HTR-8/SVneo (cell line): ENCODE results near the gene SULT4A1.

Experiments used
- DNase-seq: peaks from one replicate; pipeline ENCODE4 v3.0.0; 2011; ENCODE audit warnings: low spot score, mixed read lengths; ENCODE audit not compliant: insufficient read length
- FAIRE-seq: peaks from 2 replicates; lab custom pipeline; 2011; peaks lifted over from hg19 to GRCh38; lab: Jason Lieb, UNC

SULT4A1 gene

DNA sequence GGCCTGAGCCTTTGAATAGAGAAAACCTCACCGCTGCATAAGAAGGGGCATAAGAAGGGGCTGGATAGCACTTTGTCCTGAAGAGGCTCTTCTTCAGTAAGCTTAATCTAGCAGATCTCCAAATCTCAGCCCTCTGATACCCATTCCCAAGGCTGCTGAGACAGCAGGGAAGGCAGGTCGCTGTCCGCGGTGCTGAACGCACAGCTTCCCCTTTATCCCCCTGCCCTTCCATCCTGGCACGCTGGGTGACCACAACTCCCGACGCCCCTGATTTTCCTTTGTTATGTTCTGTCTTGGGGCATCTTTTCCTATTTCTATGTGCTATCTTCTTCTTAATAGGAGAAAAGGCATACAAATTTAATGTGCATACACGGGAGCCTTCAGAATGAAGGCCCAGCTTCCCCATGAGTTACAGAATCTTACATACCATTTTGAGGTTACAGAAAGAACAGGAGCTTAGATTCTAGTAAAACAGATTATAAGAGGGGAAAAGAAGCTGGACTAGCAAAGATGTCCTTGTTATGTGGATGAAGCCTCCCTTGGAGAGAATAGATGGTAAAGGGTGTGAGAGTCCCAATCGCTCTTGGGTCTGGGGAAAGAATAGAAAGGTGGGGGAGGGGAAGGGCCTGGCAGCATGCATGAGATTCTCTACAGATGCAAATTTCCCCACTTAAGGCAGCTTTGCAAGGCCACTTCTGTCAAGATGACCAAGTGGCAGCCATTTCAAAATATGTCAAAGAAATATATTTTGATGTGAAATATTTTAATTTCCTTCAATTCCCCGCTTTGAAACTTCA lies 5.7 kb upstream of the SULT4A1 start:
- DNase-seq (peak; percentile 64), FAIRE-seq (no peak)

GRCh38 chr22:43862882-43863202 lies 529 bp upstream of the SULT4A1 start:
- FAIRE-seq (no peak), DNase-seq (no peak)

DNA sequence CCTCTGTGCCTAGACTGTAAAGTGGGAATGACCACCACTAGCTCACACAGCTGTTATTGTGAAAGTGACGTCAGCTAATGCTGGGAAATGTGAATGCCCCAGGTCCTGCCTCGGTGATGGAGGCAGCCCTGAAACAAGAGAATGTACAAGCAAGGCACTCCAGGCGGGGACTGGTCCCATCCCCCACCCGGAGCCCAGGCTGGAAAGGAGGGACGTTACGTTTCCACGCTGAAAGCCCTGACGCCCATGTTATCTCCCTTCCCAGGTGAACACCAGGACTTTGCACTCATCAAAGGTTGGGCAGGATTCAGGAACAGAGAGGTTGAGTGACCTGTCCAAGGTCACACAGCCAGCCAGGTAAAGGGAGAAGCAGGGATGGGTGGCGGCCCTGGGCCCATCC lies 784 bp downstream of the SULT4A1 start:
- no peak for DNase-seq
- no peak for FAIRE-seq

DNA sequence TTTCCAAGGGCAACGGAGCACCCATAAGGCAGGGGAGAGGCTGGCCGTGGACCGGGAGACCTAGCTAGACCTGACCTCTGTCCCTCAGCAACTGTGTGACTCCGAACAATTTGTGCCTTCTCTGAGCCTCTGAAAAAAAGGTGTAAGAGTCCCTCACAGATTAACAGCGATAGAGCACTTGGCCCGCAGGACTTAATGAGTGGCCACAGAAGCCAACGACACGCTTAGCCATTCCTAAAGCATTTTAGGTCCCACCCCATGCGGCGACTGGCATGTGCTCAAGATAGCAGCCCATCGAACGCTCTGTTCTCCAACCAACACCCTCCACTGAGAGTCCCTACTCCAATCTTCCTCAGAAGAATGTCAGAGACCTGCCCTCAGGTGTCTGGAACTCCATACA lies 1.5 kb downstream of the SULT4A1 start:
- DNase-seq, result no peak
- FAIRE-seq, result no peak

- DNase-seq, result no peak
- FAIRE-seq, result no peak
Measured at GRCh38 chr22:43860126-43860525, 2.2 kb downstream of the SULT4A1 start.

DNA sequence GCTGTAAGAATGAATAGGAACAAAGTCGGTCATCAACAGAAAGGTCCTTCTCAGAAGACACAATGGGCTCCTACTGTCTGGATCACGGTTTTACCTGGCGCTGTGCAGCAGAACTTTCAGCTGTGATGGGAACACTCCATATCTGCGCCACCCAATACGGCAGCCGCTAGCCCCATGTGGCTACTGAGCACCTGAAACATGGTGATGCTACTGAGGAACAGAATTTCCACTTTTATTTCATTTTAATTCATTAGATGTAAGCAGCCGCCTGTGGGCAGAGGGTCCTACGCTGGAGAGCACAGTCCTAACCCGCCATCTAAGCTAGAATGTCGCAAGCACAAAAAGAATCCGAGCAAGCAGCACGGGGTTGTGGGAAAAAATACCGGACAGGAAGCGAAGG lies 2.7 kb downstream of the SULT4A1 start:
- FAIRE-seq, result no peak
- no peak for DNase-seq

DNA sequence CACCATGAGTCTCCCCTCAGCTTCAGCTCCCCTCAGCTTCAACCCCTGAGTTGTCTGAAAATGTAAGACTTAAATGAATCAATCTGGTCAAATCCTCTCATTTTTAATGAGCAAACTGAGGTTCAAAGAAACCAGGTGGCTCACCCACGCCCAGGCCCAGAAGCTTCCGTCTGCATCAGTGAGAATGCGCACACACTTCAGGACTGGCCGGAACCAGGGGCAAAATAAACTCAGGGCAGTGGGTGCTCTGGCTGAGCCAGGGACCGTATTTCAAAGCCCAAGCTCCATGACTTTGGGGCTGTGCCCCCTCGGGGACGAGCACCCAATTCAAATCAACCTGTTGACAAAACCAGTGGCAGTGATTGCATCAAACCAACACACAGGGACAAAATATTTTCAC lies 3.1 kb downstream of the SULT4A1 start:
- DNase-seq (no peak), FAIRE-seq (no peak)

GRCh38 chr22:43858156-43858895 lies 4.0 kb downstream of the SULT4A1 start:
- FAIRE-seq, result no peak
- no peak for DNase-seq

GRCh38 chr22:43857367-43857766 lies 4.9 kb downstream of the SULT4A1 start:
- FAIRE-seq, result no peak
- no peak for DNase-seq

- no peak for DNase-seq
- FAIRE-seq, result no peak
Measured at GRCh38 chr22:43855431-43855830, 6.9 kb downstream of the SULT4A1 start.

DNA sequence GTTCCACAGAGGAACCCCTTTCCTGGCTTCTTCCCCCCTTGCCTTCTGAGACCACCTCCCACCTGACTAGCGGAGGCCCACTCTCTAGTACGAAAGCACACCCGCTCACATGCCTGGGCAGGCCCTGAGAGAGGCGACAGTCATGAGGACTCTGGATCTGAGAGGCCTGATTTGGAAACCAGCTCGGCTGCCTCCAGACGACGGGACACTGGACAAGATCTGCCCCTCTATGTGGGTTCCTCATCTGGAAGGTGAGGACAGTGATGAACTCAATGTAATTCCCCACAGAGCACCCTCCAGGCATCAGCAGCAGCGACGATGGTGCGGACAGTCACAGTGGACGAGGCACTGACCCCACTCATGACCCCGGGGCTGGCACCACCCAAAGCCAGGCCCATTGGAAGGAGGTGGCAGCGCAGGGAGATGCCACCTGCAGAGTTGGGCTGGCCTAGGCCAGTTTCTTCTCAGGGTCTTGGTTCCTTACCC lies 7.5 kb downstream of the SULT4A1 start:
- DNase-seq, result no peak
- no peak for FAIRE-seq

GRCh38 chr22:43854121-43854785 lies 8.1 kb downstream of the SULT4A1 start:
- no peak for FAIRE-seq

GRCh38 chr22:43853328-43853931 lies 8.9 kb downstream of the SULT4A1 start:
- DNase-seq (no peak), FAIRE-seq (no peak)

More at GRCh38 chr22:43854121-43854785, 8.1 kb downstream of the SULT4A1 start:
- no peak for DNase-seq

DNA sequence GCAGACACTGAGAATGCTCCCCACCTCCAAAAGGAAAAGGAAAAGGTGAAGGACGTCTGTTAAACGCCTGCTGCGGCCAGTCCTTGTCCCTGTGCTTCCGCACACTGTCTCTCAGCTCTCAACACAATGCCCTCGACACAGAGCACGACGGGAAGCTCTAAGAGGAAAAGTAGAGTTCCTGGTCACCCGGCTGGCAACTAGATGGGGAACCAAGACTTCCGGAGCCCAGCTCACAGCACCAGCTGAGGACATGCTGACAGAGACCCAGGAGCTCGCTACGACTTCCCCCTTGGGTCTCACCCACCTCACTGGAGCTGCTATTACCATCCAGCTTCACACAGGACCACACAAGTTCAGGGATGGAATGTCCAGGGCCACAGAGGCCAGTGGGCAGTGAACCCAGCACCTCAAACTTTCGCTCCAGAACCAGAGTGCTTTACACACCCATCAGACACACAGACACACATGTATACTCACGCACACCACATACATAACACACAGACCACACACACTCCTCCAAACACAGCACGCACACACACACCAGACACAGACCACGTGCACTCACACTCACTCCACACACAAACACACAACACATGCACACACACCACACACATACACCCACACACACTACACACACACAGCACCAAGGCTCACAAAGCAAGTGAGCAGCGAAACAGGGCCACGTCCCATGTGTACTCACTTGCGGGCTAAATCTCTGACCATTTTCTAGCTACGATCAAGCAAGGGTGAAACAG lies 9.6 kb downstream of the SULT4A1 start:
- FAIRE-seq (no peak), DNase-seq (no peak)

DNA sequence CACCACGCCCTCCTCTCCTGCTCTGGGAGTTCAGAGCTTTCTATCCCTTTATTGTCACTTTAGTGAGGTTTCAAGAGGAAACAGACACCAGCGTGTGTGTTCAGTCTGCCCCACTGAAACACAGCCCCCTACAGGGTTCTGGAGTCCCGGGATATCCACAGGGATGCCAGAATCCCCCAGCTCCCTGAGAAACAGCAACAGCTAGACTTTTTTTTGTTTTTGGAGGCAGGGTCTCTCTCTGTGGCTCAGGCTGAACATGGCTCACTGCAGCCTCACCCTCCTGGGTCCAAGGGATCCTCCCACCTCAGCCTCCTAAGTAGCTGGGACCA lies 10.4 kb downstream of the SULT4A1 start:
- FAIRE-seq (no peak), DNase-seq (no peak)

DNA sequence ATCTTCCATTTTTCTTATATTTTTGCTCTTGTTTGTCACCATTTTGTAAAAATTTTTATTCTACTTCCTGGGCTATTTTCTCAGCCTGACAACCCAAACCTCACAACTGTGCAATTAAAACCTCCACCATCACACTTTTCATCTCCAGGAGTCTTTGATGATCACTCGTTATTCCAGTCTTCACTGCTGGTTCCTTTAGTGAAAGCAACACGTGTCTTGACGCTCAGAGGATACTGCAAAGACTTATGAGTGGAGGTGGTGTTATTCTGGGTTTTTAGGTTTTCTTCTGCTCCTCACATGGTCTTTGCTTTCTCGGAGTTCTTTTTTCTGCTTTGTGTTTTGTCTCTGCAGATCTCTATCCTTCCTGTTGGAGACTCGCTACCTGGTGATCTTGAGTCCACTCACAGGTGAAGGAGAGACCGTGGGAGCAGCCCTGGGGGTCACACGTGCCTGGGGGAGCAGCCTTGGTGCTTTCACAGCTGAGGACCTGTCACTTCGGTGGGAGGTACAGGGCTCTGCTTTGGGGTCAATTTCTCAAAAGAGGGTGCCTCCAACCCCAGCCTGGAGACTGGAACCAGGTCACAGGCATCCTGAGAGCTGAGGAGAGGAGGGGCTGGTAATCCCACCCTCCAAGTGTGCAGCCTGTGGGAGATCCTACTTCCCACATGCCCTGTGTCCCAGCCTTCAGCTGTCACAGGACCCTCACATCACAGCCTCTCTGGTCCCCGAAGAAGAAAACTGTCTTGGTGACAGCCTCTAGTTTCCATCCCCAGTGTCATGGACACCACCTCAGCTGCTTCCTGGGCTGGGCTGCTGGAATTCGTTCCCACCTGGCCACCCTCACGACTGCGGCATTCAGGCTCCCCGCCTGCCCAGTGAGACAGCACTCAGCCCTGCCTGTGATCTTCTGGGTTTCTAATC lies 11.0 kb downstream of the SULT4A1 start:
- DNase-seq, result no peak
- no peak for FAIRE-seq

DNA sequence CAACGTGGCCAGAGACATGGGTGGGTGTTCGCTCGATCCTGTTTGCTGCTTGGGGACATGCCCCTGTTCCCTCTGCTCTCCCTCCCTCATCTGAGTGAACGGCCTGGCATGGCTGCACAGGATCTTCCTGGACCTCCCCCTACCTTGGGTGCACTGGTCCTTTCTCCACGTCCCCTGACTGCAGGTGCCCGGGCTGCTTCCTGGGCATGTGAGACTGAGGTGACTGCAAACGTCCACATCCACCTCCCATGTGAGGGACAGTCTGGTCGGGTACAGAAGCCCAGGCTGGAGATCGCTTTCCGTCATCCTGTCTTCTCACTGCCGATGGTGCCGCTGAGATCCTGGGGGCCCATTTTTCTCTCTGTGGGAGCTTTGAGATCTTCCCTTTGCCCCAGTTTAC lies 11.8 kb downstream of the SULT4A1 start:
- no peak for FAIRE-seq
- no peak for DNase-seq

DNA sequence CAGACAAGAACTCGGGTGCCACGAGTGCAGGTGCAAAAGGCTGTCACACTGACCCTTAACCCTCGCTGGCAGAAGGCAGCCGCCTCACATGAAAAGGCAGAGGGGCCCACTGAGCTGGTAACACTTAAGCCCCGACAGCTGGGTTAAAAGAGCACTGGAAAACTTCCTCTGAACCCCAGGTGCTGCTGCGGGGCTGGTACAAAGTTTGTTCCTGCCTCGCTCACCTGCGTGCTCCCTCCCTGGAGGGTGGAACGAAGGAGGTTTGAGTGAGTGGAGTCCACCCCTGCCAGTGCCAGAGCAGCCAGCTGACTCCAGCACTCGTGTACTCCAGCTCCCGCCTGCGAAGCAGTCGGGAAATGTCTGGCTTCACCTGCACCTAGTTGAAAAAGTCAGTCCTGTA lies 12.6 kb downstream of the SULT4A1 start:
- DNase-seq, result no peak
- no peak for FAIRE-seq
